ENCODE results near the gene RHOBTB1. TPM values are rescaled to one million over a fixed set of nuclear protein-coding genes. Genes with fewer than 3 reads are reported as not detected.

The RHOBTB1 gene
- total RNA-seq, 1 donor from 2014 or later = 12.1 TPM

GRCh38 chr10:60950300-60950699, 6.3 kb upstream of the RHOBTB1 start:
- DNase-seq (ENCODE audit: missing footprints) (no peak), ATAC-seq (no peak)
- intact Hi-C loops (cut with DNase I) = no loop called here

DNA sequence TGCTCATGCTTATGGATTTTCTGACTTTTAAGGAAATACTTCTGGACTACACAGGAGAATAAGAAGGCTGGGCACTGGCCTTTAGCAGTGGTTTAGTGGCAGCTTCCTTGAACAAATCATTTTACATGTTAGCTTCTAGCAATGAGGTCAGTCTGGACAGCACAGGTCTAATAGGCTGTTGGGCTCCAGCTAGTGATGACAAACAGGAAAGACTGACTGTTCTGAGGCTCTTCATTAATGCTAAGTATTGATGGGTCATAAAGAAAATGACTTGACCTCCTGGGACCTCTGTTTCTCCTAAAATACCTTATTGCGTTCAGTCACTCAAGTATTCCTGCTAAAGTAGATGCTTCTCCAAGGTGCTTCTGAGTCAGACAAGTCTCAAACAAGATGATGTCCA, 4.9 kb upstream of the RHOBTB1 start:
- intact Hi-C loops (cut with DNase I) = no loop called here
- ATAC-seq (no peak), DNase-seq (ENCODE audit: missing footprints) (no peak)

DNA sequence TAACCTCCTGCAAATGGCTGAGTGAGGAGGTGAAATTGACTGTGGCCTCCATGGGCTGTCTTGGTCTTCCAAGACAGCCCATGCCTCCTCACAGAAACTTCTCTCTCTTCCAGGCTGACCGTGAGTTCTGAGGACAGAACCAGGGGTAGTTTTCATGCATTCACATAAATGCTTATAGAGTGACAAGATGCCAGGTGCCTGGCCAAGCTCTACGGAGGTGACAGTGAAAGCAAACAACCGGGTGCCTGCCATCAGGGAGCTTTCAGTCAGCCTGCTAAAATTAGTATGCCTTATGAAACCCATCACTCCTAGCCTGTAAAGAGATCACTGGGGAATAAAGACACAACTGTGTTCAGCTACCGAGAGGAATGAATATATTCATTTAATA, 919 bp upstream of the RHOBTB1 start:
- intact Hi-C loops (cut with DNase I) = no loop called here
- DNase-seq (ENCODE audit: missing footprints) (no peak), ATAC-seq (no peak)

GRCh38 chr10:60943316-60944057, 498 bp downstream of the RHOBTB1 start:
- intact Hi-C loops (cut with DNase I) = loop anchor here (2.0 kb wide), 2 partner anchors 43 to 61 kb away; no protein-coding TSS in a partner anchor
- ATAC-seq (peak; percentile 61), DNase-seq (ENCODE audit: missing footprints) (peak; percentile 88)

GRCh38 chr10:60942788-60943315, 1.1 kb downstream of the RHOBTB1 start:
- DNase-seq (ENCODE audit: missing footprints) = peak; percentile 72
- intact Hi-C loops (cut with DNase I) = loop anchor here (2.0 kb wide), 2 partner anchors 42 to 60 kb away; no protein-coding TSS in a partner anchor
- ATAC-seq = peak; percentile 12

DNA sequence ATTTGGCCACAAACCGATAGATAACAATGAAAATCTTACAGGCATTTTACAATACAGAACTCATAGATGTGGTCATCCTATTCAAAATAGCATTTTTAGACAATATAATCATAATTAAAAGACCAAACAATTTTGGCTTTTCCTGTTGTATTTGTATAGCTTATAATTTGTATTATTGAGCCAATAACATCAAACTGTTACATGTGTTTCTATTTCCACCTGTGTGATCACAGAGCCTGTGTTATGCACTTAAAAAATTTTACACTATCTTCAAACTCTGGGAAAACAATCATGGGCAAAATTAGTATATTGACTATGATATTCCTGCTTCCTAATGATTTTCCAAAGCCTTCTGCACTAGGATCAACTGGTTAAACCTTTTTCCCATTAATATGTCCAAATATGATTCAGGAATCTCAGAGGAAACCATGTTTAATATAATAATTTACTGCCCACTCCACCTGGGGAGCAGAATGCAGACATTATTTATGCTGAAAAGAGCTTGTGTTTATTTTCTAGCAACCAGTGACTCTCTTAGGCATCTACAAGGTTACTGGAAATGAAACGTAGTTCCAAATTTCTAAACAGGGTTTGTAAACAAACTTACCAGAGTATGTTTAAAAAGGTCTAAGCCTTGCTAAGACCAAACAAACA, 1.7 kb downstream of the RHOBTB1 start:
- ATAC-seq (no peak), DNase-seq (ENCODE audit: missing footprints) (no peak)
- intact Hi-C loops (cut with DNase I) = loop anchor here (2.0 kb wide), 2 partner anchors 41 to 59 kb away; no protein-coding TSS in a partner anchor

- intact Hi-C loops (cut with DNase I) = no loop called here
- DNase-seq (ENCODE audit: missing footprints) (no peak), ATAC-seq (no peak)
Measured at GRCh38 chr10:60940446-60940845, 3.5 kb downstream of the RHOBTB1 start.

- ATAC-seq = peak; percentile 12
- intact Hi-C loops (cut with DNase I) = no loop called here
- DNase-seq (ENCODE audit: missing footprints) = no peak
Measured at GRCh38 chr10:60937784-60938654, 6.0 kb downstream of the RHOBTB1 start.

- ATAC-seq (no peak), DNase-seq (ENCODE audit: missing footprints) (no peak)
- intact Hi-C loops (cut with DNase I) = no loop called here
Measured at GRCh38 chr10:60937022-60937421, 7.0 kb downstream of the RHOBTB1 start.

DNA sequence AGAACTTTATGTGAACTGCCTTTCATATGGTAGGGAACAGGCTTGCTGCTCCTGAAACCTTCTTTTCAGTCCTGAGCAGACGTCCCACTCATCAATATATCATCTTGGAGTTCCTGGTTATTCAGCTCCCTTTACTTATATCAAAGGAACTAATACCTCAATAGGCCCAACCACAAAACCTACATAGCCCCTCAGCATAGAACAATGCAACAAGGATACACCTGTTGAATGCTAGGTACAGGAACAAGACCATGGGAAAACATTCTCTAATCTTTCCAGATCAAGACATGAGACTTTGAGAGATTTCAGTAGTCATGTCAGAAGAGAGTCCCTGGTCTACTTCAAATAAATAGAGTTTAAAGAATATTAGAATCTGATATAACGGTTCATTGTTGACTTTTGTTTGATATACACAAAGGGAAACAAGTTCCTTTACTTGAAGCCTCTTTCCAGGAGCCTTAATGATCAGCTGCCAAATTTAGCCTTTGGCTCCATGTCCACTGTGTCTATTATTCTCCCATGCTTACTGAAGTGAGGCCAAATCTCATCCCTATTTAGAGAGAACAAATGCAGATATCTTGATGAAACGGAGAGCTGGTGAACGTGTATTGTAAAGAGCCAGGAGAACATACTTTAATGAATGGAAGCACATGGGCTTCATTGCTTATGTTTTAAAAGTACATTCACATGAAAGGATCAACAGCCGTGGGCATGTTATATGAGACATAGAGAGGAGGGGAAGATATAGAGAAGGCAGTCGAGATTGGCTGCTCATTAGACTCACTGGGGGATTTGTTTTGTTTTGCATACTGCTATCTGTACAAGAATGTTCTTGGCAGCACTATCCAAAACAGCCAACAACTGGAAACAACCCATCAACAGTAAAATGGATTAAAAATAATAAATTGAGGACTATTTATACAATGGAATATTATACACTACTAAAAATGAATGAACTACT, 9.5 kb downstream of the RHOBTB1 start:
- intact Hi-C loops (cut with DNase I) = no loop called here
- peak; percentile 71 for ATAC-seq
- DNase-seq (ENCODE audit: missing footprints) = no peak

GRCh38 chr10:60932756-60933155, 11.2 kb downstream of the RHOBTB1 start:
- intact Hi-C loops (cut with DNase I) = no loop called here
- DNase-seq (ENCODE audit: missing footprints) (no peak), ATAC-seq (no peak)

DNA sequence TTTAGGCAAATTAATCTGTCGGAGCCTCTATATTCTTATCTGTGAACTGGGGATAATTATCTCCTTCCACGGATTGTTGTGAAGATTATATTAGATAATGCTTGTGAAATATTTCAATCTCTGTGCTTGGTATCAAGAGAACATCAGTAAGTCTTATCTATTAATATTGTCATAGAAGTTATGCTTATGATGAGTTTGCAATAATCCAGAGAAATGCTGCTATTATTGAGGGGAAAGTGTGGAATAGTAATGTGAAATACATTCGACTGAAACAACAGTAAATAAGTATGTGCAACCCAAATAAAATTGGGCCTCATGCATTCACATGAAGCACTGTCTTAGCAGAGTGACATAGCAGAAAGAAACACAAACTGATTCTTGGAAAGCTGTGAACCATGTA, 13.7 kb downstream of the RHOBTB1 start:
- DNase-seq (ENCODE audit: missing footprints) = no peak
- intact Hi-C loops (cut with DNase I) = no loop called here
- ATAC-seq = no peak

DNA sequence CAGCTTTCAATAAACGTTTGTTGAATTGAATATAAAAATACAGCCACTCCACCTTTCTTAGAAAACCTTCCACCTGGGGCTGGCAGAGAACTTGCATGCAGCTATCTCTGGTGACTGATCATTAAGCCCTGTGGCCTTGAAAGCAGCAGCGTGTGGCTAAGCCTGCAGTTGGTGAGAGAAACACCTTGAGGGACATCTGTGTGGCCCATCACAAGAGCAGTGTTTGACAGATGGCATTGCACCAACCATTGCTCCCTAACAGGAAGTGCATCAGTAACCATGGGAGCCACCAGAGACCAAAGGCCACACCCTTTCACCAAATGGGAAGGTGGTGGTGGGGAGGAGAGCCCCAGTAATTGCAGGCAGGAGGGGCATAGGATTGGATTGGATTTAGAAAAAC, 22.4 kb downstream of the RHOBTB1 start:
- no peak for ATAC-seq
- DNase-seq (ENCODE audit: missing footprints) = no peak
- intact Hi-C loops (cut with DNase I) = no loop called here

DNA sequence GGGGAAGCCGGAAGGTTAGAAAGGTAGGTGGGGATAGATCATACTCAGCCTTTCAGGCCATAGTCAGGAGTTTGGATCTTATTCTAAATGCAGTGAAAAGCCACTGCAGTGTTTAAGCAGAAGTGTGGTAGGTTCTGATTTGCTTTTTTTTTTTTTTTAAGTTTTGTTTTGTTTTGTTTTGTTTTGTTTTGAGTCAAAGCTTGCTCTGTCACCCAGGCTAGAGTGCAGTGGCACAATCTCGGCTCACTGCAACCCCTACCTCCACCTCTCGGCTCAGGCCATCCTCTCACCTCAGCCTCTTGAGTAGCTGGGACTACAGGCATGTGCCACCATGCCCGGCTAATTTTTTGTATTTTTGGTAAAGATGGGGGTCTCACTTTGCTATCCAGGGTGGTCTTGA, 23.5 kb downstream of the RHOBTB1 start:
- intact Hi-C loops (cut with DNase I) = no loop called here
- ATAC-seq = no peak
- DNase-seq (ENCODE audit: missing footprints) = no peak

DNA sequence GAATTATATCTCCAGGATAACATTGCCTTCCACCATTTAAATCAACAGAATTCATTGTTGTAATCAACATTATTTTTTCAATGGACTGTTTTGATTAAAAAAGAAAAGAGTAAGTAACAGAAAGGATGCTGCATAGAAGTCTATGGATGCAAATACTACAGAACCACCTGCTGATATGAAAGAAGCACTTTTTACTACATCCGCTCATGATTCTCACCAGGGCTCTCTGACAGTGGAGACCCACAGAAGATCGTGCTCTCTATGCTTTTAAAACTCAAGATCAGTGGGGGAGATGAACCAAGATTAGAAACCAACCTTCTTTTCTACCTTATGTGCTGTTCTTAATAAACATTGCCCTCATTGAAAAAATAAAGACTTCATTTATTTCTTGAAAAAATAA, 24.4 kb downstream of the RHOBTB1 start:
- intact Hi-C loops (cut with DNase I) = no loop called here
- DNase-seq (ENCODE audit: missing footprints) (no peak), ATAC-seq (no peak)

GRCh38 chr10:60917331-60918280, 26.4 kb downstream of the RHOBTB1 start:
- intact Hi-C loops (cut with DNase I) = no loop called here
- ATAC-seq (no peak), DNase-seq (ENCODE audit: missing footprints) (no peak)

DNA sequence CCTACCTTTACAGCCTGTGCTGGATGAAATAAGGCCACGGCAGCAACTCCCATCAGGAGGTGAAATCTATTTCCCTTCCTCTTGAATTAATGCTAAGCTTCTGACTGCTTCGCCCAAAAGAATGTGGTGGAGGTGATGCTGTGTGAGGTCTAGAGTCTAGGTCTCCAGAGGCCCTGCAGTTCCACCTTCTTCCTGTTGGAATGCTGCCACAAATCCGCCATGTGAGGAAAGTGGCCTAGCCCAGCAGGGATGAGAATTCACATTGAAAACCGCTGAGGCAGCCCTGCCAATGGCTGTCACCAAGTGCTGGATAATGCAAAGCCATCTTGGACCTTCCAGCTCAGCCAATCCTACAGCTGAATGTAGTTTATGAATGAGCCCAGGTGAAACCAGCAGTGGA, 28.0 kb downstream of the RHOBTB1 start:
- ATAC-seq = no peak
- no peak for DNase-seq (ENCODE audit: missing footprints)
- intact Hi-C loops (cut with DNase I) = no loop called here
